HEK293T (cell line): ENCODE measurements around the gene SMPD3.

ENCODE experiments used
- ARNT ChIP-seq: fragments of 450-650 bp; IDR thresholded peaks from 2 replicates; pipeline ENCODE4 v1.6.1; 2017; ENCODE audit warnings: mild to moderate bottlenecking
- ELF4 ChIP-seq: fragments of 450-650 bp; IDR thresholded peaks from 2 replicates; pipeline ENCODE4 v1.6.1; 2017; ENCODE audit warnings: antibody characterized with exemption
- FOXA1 ChIP-seq: fragments of 450-650 bp; IDR thresholded peaks from 2 replicates; pipeline ENCODE4 v1.6.1; 2016; ENCODE audit warnings: mild to moderate bottlenecking
- FOXK2 ChIP-seq: fragments of 450-650 bp; IDR thresholded peaks from 2 replicates; pipeline ENCODE4 v1.6.1; 2016; ENCODE audit warnings: mild to moderate bottlenecking
- L3MBTL2 ChIP-seq: fragments of 450-650 bp; conservative IDR thresholded peaks from 2 replicates; pipeline ENCODE4 v1.6.1; 2016; ENCODE audit warnings: mild to moderate bottlenecking
- LEF1 ChIP-seq: fragments of 450-650 bp; IDR thresholded peaks from 2 replicates; pipeline ENCODE4 v1.6.1; 2017; ENCODE audit warnings: mild to moderate bottlenecking, borderline replicate concordance

DNA sequence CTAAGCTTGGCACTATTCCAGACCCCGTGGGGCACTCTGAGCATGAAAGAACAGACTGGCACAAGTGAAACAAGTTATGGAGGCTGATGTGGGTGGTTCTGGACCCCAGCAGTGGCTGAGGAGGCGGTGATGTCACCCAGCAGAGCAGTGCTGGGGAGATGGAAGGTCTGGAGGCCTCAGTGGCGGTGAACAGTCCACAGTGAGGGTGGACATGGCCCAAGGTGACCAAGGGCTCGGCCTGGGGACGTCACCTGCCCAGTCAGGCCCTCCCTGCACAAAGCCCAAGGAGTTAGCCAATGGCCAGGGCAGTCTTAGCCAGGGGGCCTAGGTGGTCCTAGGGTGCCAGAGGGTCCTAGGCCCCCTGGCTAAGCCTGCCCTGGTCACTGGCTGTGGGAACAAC is 24.5 kb downstream of the SMPD3 start:
- TF ChIP-seq L3MBTL2 (no peak), LEF1 (no peak), ELF4 (no peak), FOXA1 (no peak), FOXK2 (no peak), ARNT (no peak)
